Parathyroid adenoma (tissue), 2 donors: ENCODE data around the gene NPAS2.

Source experiments
- H2AFZ ChIP-seq: fragments of 300-600 bp; sonication (generic); one replicate; pipeline ENCODE4 v1.7.0; 2017; ENCODE audit warnings: antibody characterized with exemption, mild to moderate bottlenecking
- H3K27ac ChIP-seq: fragments of 300-600 bp; sonication (generic); one replicate; pipeline ENCODE4 v1.7.0; 2017
- H3K27me3 ChIP-seq: fragments of 300-600 bp; sonication (generic); one replicate; pipeline ENCODE4 v1.7.0; 2017; ENCODE audit warnings: low read length; ENCODE audit not compliant: control insufficient read depth, insufficient read depth
- H3K36me3 ChIP-seq: fragments of 300-600 bp; sonication (generic); one replicate; pipeline ENCODE4 v1.7.0; 2017; ENCODE audit warnings: low read length; ENCODE audit not compliant: control insufficient read depth, insufficient read depth
- H3K4me1 ChIP-seq: fragments of 300-600 bp; sonication (generic); one replicate; pipeline ENCODE4 v1.7.0; 2017; ENCODE audit warnings: control low read depth
- H3K4me2 ChIP-seq: fragments of 300-600 bp; sonication (generic); one replicate; pipeline ENCODE4 v1.7.0; 2017; ENCODE audit warnings: low read length
- H3K4me3 ChIP-seq: fragments of 300-600 bp; sonication (generic); one replicate; pipeline ENCODE4 v1.7.0; 2017; ENCODE audit warnings: low read depth, low read length
- H3K79me2 ChIP-seq: fragments of 300-600 bp; sonication (generic); one replicate; pipeline ENCODE4 v1.7.0; 2017; ENCODE audit warnings: control low read depth
- H3K9ac ChIP-seq: fragments of 300-600 bp; sonication (generic); one replicate; pipeline ENCODE4 v1.7.0; 2017; ENCODE audit warnings: mild to moderate bottlenecking
- H3K9me3 ChIP-seq: fragments of 300-600 bp; sonication (generic); one replicate; pipeline ENCODE4 v1.7.0; 2017; ENCODE audit warnings: low read length; ENCODE audit not compliant: control insufficient read depth
- CTCF ChIP-seq: fragments of 300-600 bp; sonication (generic); IDR thresholded peaks from one replicate; pipeline ENCODE4 v1.7.0; 2017; ENCODE audit warnings: antibody characterized with exemption, mild to moderate bottlenecking
- donor health status: primary hyperparathyroidism.

Gene NPAS2

GRCh38 chr2:100981011-100981410 is 161.1 kb downstream of the NPAS2 start:
- no peak for TF ChIP-seq CTCF
- Histone ChIP-seq H3K9me3 (no peaks in the 10 kb centered on the region), H3K4me1 (no peaks in the 10 kb centered on the region), H3K4me2 (no peak overlapping the region), H3K9ac (no peak overlapping the region), H2AFZ (no peak overlapping the region), H3K4me3 (no peak overlapping the region), H3K27ac (no peak overlapping the region), H3K36me3 (no peaks in the 10 kb centered on the region), H3K27me3 (no peaks in the 10 kb centered on the region), H3K79me2 (no peaks in the 10 kb centered on the region)

GRCh38 chr2:100982431-100982861 is 162.5 kb downstream of the NPAS2 start:
- Histone ChIP-seq H3K79me2 (no peaks in the 10 kb centered on the region), H3K9ac (no peak overlapping the region), H3K27ac (no peak overlapping the region), H3K36me3 (no peaks in the 10 kb centered on the region), H3K4me3 (no peak overlapping the region), H3K27me3 (no peaks in the 10 kb centered on the region), H3K4me1 (no peaks in the 10 kb centered on the region), H3K4me2 (no peak overlapping the region), H3K9me3 (no peaks in the 10 kb centered on the region), H2AFZ (no peak overlapping the region)
- TF ChIP-seq CTCF: no peak

GRCh38 chr2:100983201-100983600 is 163.3 kb downstream of the NPAS2 start:
- Histone ChIP-seq H3K27ac (no peak overlapping the region), H3K36me3 (no peaks in the 10 kb centered on the region), H3K4me1 (no peaks in the 10 kb centered on the region), H3K9me3 (no peaks in the 10 kb centered on the region), H3K4me3 (no peak overlapping the region), H3K9ac (no peak overlapping the region), H3K79me2 (no peaks in the 10 kb centered on the region), H2AFZ (no peak overlapping the region), H3K4me2 (no peak overlapping the region), H3K27me3 (no peaks in the 10 kb centered on the region)
- no peak for TF ChIP-seq CTCF

GRCh38 chr2:100983684-100984310 is 163.9 kb downstream of the NPAS2 start:
- Histone ChIP-seq H3K4me2 (no peak overlapping the region), H3K9me3 (no peaks in the 10 kb centered on the region), H3K9ac (no peak overlapping the region), H3K27me3 (no peaks in the 10 kb centered on the region), H3K27ac (no peak overlapping the region), H3K36me3 (no peaks in the 10 kb centered on the region), H3K79me2 (no peaks in the 10 kb centered on the region), H3K4me3 (no peak overlapping the region), H2AFZ (no peak overlapping the region), H3K4me1 (no peaks in the 10 kb centered on the region)
- TF ChIP-seq CTCF: no peak

- H2AFZ ChIP-seq: no peak overlapping the region
- no peaks in the 10 kb centered on the region for H3K36me3 ChIP-seq
- TF ChIP-seq CTCF: peak; percentile 92
- H3K4me3 ChIP-seq: no peak overlapping the region
- no peaks in the 10 kb centered on the region for H3K79me2 ChIP-seq
- no peaks in the 10 kb centered on the region for H3K9me3 ChIP-seq
- H3K9ac ChIP-seq: no peak overlapping the region
- no peak overlapping the region for H3K27ac ChIP-seq
- no peak overlapping the region for H3K4me2 ChIP-seq
- no peaks in the 10 kb centered on the region for H3K27me3 ChIP-seq
- H3K4me1 ChIP-seq: no peaks in the 10 kb centered on the region
Observed at GRCh38 chr2:100984892-100985307, 165.0 kb downstream of the NPAS2 start.
